ENCODE data around the gene PTPN3.

GRCh38 chr9:109387856-109388255 lies 110.3 kb downstream of the PTPN3 start:
- no peak for TF ChIP-seq SREBF1 (IDR thresholded peaks at IDR 0.05; ENCODE audit: borderline replicate concordance, low read depth, low read length)
- TF ChIP-seq XRCC5 (IDR thresholded peaks at IDR 0.05; ENCODE audit: low read depth, low read length) = no peak
- TF ChIP-seq HCFC1 (IDR thresholded peaks at IDR 0.05; ENCODE audit: low read depth, low read length) = no peak
- no peak for TF ChIP-seq POLR2AphosphoS5 (IDR thresholded peaks at IDR 0.05; ENCODE audit: control insufficient read depth, insufficient read depth, low read depth, low read length)
- TF ChIP-seq, protein P1, sequence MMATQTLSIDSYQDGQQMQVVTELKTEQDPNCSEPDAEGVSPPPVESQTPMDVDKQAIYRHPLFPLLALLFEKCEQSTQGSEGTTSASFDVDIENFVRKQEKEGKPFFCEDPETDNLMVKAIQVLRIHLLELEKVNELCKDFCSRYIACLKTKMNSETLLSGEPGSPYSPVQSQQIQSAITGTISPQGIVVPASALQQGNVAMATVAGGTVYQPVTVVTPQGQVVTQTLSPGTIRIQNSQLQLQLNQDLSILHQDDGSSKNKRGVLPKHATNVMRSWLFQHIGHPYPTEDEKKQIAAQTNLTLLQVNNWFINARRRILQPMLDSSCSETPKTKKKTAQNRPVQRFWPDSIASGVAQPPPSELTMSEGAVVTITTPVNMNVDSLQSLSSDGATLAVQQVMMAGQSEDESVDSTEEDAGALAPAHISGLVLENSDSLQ (IDR thresholded peaks at IDR 0.05) = no peak
- no peak for TF ChIP-seq NFYB (IDR thresholded peaks at IDR 0.05; ENCODE audit: extremely low read depth, insufficient read length)
- TF ChIP-seq GATA2 (CRISPR knock-in tag; IDR thresholded peaks at IDR 0.05) = no peak
- TF ChIP-seq ZNF354B (CRISPR knock-in tag; IDR thresholded peaks at IDR 0.05) = no peak
- TF ChIP-seq SRSF1 (IDR thresholded peaks at IDR 0.05; ENCODE audit: low read depth, low read length) = no peak
- TF ChIP-seq IRF9 (tag; IDR thresholded peaks at IDR 0.05) = no peak
